Liver (tissue), 9 donors: ENCODE data around the gene BICDL1. TPM values are rescaled to one million over a fixed set of nuclear protein-coding genes. Genes with fewer than 3 reads are reported as not detected.

Experiments
- DNase-seq: peaks from one replicate; pipeline ENCODE4 v3.0.0-alpha.2; 2017; ENCODE audit warnings: low spot score
- H3K27ac ChIP-seq, 2 donors: one replicate each; pipeline ENCODE4 v1.7.0; 2013; ENCODE audit warnings: inconsistent platforms in 2 of 2, low read length in 2 of 2, control low read depth in 1 of 2, low read depth in 1 of 2, mild to moderate bottlenecking in 1 of 2
- H3K27me3 ChIP-seq, 4 donors: one replicate each; pipeline versions ENCODE4 v1.6.1 to v1.7.0; 2013; ENCODE audit warnings: low read length in 3 of 4, inconsistent platforms in 1 of 4, mild to moderate bottlenecking in 1 of 4, moderate library complexity in 1 of 4; ENCODE audit not compliant: control insufficient read depth in 4 of 4, insufficient read depth in 4 of 4
- H3K36me3 ChIP-seq, 4 donors: one replicate each; pipeline versions ENCODE4 v1.6.1 to v1.7.0; 2013; ENCODE audit warnings: low read length in 3 of 4, mild to moderate bottlenecking in 3 of 4, low read depth in 1 of 4, moderate library complexity in 1 of 4; ENCODE audit not compliant: control insufficient read depth in 4 of 4, insufficient read depth in 3 of 4
- H3K4me1 ChIP-seq, 4 donors: one replicate each; pipeline versions ENCODE4 v1.6.1 to v1.7.0; 2013; ENCODE audit warnings: low read length in 3 of 4, mild to moderate bottlenecking in 3 of 4, moderate library complexity in 1 of 4; ENCODE audit not compliant: control insufficient read depth in 4 of 4, insufficient read depth in 4 of 4
- H3K4me3 ChIP-seq, 3 donors: one replicate each; pipeline versions ENCODE4 v1.6.1 to v1.7.0; 2013; ENCODE audit warnings: low read length in 3 of 3, control low read depth in 1 of 3, low read depth in 1 of 3, mild to moderate bottlenecking in 1 of 3
- H3K9ac ChIP-seq, 2 donors: one replicate each; pipeline ENCODE4 v1.7.0; 2013; ENCODE audit warnings: low read length in 2 of 2, mild to moderate bottlenecking in 2 of 2, moderate library complexity in 2 of 2, control low read depth in 1 of 2, low read depth in 1 of 2
- H3K9me3 ChIP-seq, 4 donors: one replicate each; pipeline versions ENCODE4 v1.6.1 to v1.7.0; 2013; ENCODE audit warnings: low read length in 3 of 4; ENCODE audit not compliant: control insufficient read depth in 4 of 4
- EGR1 ChIP-seq, 2 donors: IDR thresholded peaks; 2 replicates each; pipeline ENCODE4 v1.6.1; 2016 to 2018; ENCODE audit warnings: antibody characterized with exemption in 2 of 2, low read depth in 2 of 2
- FOXA1 ChIP-seq: IDR thresholded peaks from 2 replicates; pipeline ENCODE4 v1.6.1; 2016; ENCODE audit warnings: antibody characterized with exemption
- FOXA2 ChIP-seq: IDR thresholded peaks from 2 replicates; pipeline ENCODE4 v1.6.1; 2016; ENCODE audit warnings: antibody characterized with exemption
- GABPA ChIP-seq, 2 donors: IDR thresholded peaks in 1 of 2; conservative IDR thresholded peaks in 1 of 2; 2 replicates each; pipeline ENCODE4 v1.6.1; 2016; ENCODE audit warnings: antibody characterized with exemption in 2 of 2, mild to moderate bottlenecking in 1 of 2, moderate library complexity in 1 of 2
- HNF4A ChIP-seq, 2 donors: conservative IDR thresholded peaks; 2 replicates each; pipeline ENCODE4 v1.6.1; 2016; ENCODE audit warnings: antibody characterized with exemption in 2 of 2, mild to moderate bottlenecking in 2 of 2
- HNF4G ChIP-seq: IDR thresholded peaks from 2 replicates; pipeline ENCODE4 v1.6.1; 2016; ENCODE audit warnings: antibody characterized with exemption
- JUND ChIP-seq, 2 donors: IDR thresholded peaks; 2 replicates each; pipeline ENCODE4 v1.6.1; 2016; ENCODE audit warnings: antibody characterized with exemption in 2 of 2
- NR2F2 ChIP-seq: IDR thresholded peaks from 2 replicates; pipeline ENCODE4 v1.6.1; 2016; ENCODE audit warnings: antibody characterized with exemption
- RAD21 ChIP-seq, 2 donors: IDR thresholded peaks; 2 replicates each; pipeline ENCODE4 v1.6.1; 2016; ENCODE audit warnings: antibody characterized with exemption in 2 of 2, mild to moderate bottlenecking in 2 of 2
- RXRA ChIP-seq, 2 donors: IDR thresholded peaks; 2 replicates each; pipeline ENCODE4 v1.6.1; 2017 to 2018; ENCODE audit warnings: antibody characterized with exemption in 2 of 2, mild to moderate bottlenecking in 1 of 2
- SP1 ChIP-seq: IDR thresholded peaks from 2 replicates; pipeline ENCODE4 v1.6.1; 2018; ENCODE audit warnings: antibody characterized with exemption, mild to moderate bottlenecking
- TAF1 ChIP-seq: conservative IDR thresholded peaks from 2 replicates; pipeline ENCODE4 v1.6.1; 2016; ENCODE audit warnings: antibody characterized with exemption, mild to moderate bottlenecking
- YY1 ChIP-seq: IDR thresholded peaks from 2 replicates; pipeline ENCODE4 v1.6.1; 2016; ENCODE audit warnings: antibody characterized with exemption, mild to moderate bottlenecking
- WGBS: extraction: QIAGEN DNeasy Blood & Tissue Kit; methylation state at CpG from one replicate; pipeline ENCODE4 v1.1.7; 2013; 5-methylcytosine and 5-hydroxymethylcytosine counted together
- polyA plus RNA-seq, 2 donors: library from polyadenylated mRNA; stranded (reverse) in 1 of 2; unstranded in 1 of 2; fragments of 200-250 nt in 1 of 2; fragments of >200 nt in 1 of 2; fragmentation: Nextera tagmentation in 1 of 2; extraction: Ambion mirVana in 1 of 2; gene quantifications; one replicate each; pipeline versions ENCODE4 v1.2.1 to v1.2.3, GENCODE V29; 2013 to 2015
- total RNA-seq, 2 donors: library from RNA; depleted of rRNA; stranded (reverse); fragments of >200 nt; gene quantifications; one replicate each; pipeline ENCODE4 v1.2.3, GENCODE V29; 2014
- TF ChIP-seq, protein P1 (sequence below): fragments of 150-350 bp; IDR thresholded peaks from 2 replicates; pipeline ENCODE4 v1.5.1; 2017; ENCODE audit warnings: improper control_type of control experiment, low read depth, low read length; ENCODE audit not compliant: missing input control
- TF ChIP-seq, protein P2 (sequence below): IDR thresholded peaks from 2 replicates; pipeline ENCODE4 v1.6.1; 2016; ENCODE audit warnings: antibody characterized with exemption
- TF ChIP-seq, protein P3 (sequence below): IDR thresholded peaks from 2 replicates; pipeline ENCODE4 v1.6.1; 2016; ENCODE audit warnings: antibody characterized with exemption, mild to moderate bottlenecking
- TF ChIP-seq, protein P4 (sequence below): IDR thresholded peaks from 2 replicates; pipeline ENCODE4 v1.6.1; 2016; ENCODE audit warnings: antibody characterized with exemption
- TF ChIP-seq, protein P5 (sequence below): IDR thresholded peaks from 2 replicates; pipeline ENCODE4 v1.6.1; 2016; ENCODE audit warnings: antibody characterized with exemption
- donor health status: healthy.
- donor health status: healthy.
- donor health status: healthy.
- donor health status: healthy.
- donor health status: healthy.

Gene BICDL1
- total and polyA plus RNA-seq, 4 donors = 0.65 to 3.8 (median 2.3) TPM

DNA sequence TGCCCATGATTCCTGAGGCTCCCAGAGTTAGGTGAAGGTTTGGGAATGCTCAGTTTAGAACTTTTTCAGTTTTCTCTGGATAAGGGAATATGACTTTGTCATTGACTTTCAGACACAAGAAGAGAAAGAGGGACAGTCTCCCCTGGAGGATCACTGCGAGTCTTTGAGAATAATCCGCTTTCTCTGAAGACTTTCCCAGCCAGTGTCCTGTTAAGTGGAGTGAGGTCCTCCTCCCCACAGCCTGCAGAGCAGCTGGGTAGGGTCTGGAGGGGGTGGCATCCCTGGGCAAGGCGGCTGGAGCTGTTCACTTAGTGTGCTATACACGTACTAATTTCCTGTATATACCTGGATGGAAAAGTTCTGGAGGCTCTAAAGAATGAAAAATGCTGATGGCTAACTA lies 136.0 kb downstream of the BICDL1 start:
- no peak for DNase-seq
- TF ChIP-seq SP1 (no peak), RAD21 (IDR thresholded peaks at IDR 0.05) (no peak), YY1 (no peak), JUND (IDR thresholded peaks at IDR 0.05) (no peak), FOXA2 (no peak), HNF4G (no peak), EGR1 (IDR thresholded peaks at IDR 0.05; ENCODE audit: low read depth in 2 of 2) (no peak), TAF1 (no peak), GABPA (IDR thresholded peaks at IDR 0.05 in 1 of 2, conservative IDR thresholded peaks at IDR 0.05 in 1 of 2) (no peak), RXRA (IDR thresholded peaks at IDR 0.05) (no peak), HNF4A (conservative IDR thresholded peaks at IDR 0.05) (no peak), NR2F2 (no peak), FOXA1 (no peak)
- TF ChIP-seq, protein P1, sequence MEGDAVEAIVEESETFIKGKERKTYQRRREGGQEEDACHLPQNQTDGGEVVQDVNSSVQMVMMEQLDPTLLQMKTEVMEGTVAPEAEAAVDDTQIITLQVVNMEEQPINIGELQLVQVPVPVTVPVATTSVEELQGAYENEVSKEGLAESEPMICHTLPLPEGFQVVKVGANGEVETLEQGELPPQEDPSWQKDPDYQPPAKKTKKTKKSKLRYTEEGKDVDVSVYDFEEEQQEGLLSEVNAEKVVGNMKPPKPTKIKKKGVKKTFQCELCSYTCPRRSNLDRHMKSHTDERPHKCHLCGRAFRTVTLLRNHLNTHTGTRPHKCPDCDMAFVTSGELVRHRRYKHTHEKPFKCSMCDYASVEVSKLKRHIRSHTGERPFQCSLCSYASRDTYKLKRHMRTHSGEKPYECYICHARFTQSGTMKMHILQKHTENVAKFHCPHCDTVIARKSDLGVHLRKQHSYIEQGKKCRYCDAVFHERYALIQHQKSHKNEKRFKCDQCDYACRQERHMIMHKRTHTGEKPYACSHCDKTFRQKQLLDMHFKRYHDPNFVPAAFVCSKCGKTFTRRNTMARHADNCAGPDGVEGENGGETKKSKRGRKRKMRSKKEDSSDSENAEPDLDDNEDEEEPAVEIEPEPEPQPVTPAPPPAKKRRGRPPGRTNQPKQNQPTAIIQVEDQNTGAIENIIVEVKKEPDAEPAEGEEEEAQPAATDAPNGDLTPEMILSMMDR = no peak
- TF ChIP-seq, protein P2, sequence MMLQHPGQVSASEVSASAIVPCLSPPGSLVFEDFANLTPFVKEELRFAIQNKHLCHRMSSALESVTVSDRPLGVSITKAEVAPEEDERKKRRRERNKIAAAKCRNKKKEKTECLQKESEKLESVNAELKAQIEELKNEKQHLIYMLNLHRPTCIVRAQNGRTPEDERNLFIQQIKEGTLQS = no peak
- TF ChIP-seq, protein P3, sequence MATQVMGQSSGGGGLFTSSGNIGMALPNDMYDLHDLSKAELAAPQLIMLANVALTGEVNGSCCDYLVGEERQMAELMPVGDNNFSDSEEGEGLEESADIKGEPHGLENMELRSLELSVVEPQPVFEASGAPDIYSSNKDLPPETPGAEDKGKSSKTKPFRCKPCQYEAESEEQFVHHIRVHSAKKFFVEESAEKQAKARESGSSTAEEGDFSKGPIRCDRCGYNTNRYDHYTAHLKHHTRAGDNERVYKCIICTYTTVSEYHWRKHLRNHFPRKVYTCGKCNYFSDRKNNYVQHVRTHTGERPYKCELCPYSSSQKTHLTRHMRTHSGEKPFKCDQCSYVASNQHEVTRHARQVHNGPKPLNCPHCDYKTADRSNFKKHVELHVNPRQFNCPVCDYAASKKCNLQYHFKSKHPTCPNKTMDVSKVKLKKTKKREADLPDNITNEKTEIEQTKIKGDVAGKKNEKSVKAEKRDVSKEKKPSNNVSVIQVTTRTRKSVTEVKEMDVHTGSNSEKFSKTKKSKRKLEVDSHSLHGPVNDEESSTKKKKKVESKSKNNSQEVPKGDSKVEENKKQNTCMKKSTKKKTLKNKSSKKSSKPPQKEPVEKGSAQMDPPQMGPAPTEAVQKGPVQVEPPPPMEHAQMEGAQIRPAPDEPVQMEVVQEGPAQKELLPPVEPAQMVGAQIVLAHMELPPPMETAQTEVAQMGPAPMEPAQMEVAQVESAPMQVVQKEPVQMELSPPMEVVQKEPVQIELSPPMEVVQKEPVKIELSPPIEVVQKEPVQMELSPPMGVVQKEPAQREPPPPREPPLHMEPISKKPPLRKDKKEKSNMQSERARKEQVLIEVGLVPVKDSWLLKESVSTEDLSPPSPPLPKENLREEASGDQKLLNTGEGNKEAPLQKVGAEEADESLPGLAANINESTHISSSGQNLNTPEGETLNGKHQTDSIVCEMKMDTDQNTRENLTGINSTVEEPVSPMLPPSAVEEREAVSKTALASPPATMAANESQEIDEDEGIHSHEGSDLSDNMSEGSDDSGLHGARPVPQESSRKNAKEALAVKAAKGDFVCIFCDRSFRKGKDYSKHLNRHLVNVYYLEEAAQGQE = no peak
- TF ChIP-seq, protein P4, sequence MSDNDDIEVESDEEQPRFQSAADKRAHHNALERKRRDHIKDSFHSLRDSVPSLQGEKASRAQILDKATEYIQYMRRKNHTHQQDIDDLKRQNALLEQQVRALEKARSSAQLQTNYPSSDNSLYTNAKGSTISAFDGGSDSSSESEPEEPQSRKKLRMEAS = no peak
- TF ChIP-seq, protein P5, sequence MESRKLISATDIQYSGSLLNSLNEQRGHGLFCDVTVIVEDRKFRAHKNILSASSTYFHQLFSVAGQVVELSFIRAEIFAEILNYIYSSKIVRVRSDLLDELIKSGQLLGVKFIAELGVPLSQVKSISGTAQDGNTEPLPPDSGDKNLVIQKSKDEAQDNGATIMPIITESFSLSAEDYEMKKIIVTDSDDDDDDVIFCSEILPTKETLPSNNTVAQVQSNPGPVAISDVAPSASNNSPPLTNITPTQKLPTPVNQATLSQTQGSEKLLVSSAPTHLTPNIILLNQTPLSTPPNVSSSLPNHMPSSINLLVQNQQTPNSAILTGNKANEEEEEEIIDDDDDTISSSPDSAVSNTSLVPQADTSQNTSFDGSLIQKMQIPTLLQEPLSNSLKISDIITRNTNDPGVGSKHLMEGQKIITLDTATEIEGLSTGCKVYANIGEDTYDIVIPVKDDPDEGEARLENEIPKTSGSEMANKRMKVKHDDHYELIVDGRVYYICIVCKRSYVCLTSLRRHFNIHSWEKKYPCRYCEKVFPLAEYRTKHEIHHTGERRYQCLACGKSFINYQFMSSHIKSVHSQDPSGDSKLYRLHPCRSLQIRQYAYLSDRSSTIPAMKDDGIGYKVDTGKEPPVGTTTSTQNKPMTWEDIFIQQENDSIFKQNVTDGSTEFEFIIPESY = no peak
- WGBS = 95% methylated on average over 4 of the region's 4 CpGs

More for the DNA sequence above, 136.0 kb downstream of the BICDL1 start:
- H3K9ac ChIP-seq = no peak overlapping the region
- no peak overlapping the region for H3K27ac ChIP-seq
- no peaks in the 10 kb centered on the region for H3K9me3 ChIP-seq
- H3K4me1 ChIP-seq = no peaks in the 10 kb centered on the region
- H3K27me3 ChIP-seq = no peaks in the 10 kb centered on the region
- H3K36me3 ChIP-seq = peaks cover 6 to 39% (median 28%) of the 10 kb centered on the region in 4 donors
- no peak overlapping the region for H3K4me3 ChIP-seq
